GM06990 (cell line): Measurements from ENCODE around the gene ZNF528.

Source experiments
- DNase-seq: peaks from one replicate; pipeline ENCODE4 v3.0.0-alpha.2; 2011; ENCODE audit not compliant: insufficient read length; ENCODE audit errors: extremely low read depth
- H3K27me3 ChIP-seq: replicated peaks from 2 replicates; pipeline ENCODE4 v1.6.0; 2011; ENCODE audit warnings: low read length; ENCODE audit not compliant: control insufficient read depth, insufficient read depth
- H3K36me3 ChIP-seq: 2 replicates; pipeline ENCODE4 v1.5.1; 2011; ENCODE audit warnings: low read length; ENCODE audit not compliant: control insufficient read depth, insufficient read depth
- H3K4me3 ChIP-seq: replicated peaks from 2 replicates; pipeline ENCODE4 v1.5.1; 2011; ENCODE audit warnings: low read depth, mild to moderate bottlenecking, control low read depth, low read length
- CTCF ChIP-seq: IDR thresholded peaks from 2 replicates; pipeline ENCODE4 v1.5.1; 2011; ENCODE audit warnings: low read length, control low read depth, mild to moderate bottlenecking, inconsistent platforms; ENCODE audit not compliant: insufficient read depth, poor library complexity, severe bottlenecking

The ZNF528 gene

GRCh38 chr19:52397310-52398080 is at the start of gene ZNF528:
TSS of gene ZNF528 (plus strand) at chr19:52397849. CDS start at chr19:52402014, 4,165 bp downstream.
- no peak for TF ChIP-seq CTCF
- peak; percentile 74 for DNase-seq
- Histone ChIP-seq H3K27me3 (no peaks in the 10 kb centered on the region), H3K36me3 (no peaks in the 10 kb centered on the region; the same call in 1 of the 2 replicates), H3K4me3 (peak within 1 kb of the TSS; percentile 69)

- no peak for DNase-seq
- Histone ChIP-seq H3K27me3 (no peaks in the 10 kb centered on the region), H3K36me3 (no peaks in the 10 kb centered on the region), H3K4me3 (no peak overlapping the region)
- no peak for TF ChIP-seq CTCF
Measured at GRCh38 chr19:52351512-52351911, 46.1 kb upstream of the ZNF528 start.

- no peak for TF ChIP-seq CTCF
- Histone ChIP-seq H3K4me3 (no peak overlapping the region), H3K36me3 (no peaks in the 10 kb centered on the region), H3K27me3 (no peaks in the 10 kb centered on the region)
- DNase-seq, result no peak
Measured at GRCh38 chr19:52366414-52366824, 31.2 kb upstream of the ZNF528 start.

GRCh38 chr19:52369559-52370340 is 27.9 kb upstream of the ZNF528 start, which contains the start of gene ZNF880:
TSS of gene ZNF880 (plus strand) at chr19:52369923. CDS start at chr19:52369966, 43 bp downstream.
- Histone ChIP-seq H3K4me3 (peak within 1 kb of the TSS; percentile 71), H3K36me3 (peaks cover 2% of the 10 kb centered on the region), H3K27me3 (no peaks in the 10 kb centered on the region)
- TF ChIP-seq CTCF, result no peak
- DNase-seq, result peak; percentile 81

- H3K4me3 ChIP-seq, result peak overlapping the region; percentile 71
- H3K36me3 ChIP-seq, result peaks cover 2% of the 10 kb centered on the region
- no peaks in the 10 kb centered on the region for H3K27me3 ChIP-seq
- DNase-seq, result no peak
- TF ChIP-seq CTCF, result no peak
Measured at GRCh38 chr19:52370341-52370710, 27.3 kb upstream of the ZNF528 start.
